ENCODE data around the gene PEG3. TPM values are rescaled to one million over a fixed set of nuclear protein-coding genes. Genes with fewer than 3 reads are reported as not detected.

Gene PEG3
- total RNA-seq, 2 donors from 2014 or later = not detected

GRCh38 chr19:56874530-56874929 lies 34.0 kb upstream of the PEG3 start:
- H3K27ac ChIP-seq (ENCODE audit: low read depth, low read length) = no peak overlapping the region
- H3K36me3 Mint-ChIP-seq (ENCODE audit: low read depth) = peaks cover 13% of the 10 kb centered on the region
- no peak for TF ChIP-seq CTCF (conservative IDR thresholded peaks at IDR 0.05)
- no peak overlapping the region for H3K4me3 Mint-ChIP-seq
- H3K4me1 Mint-ChIP-seq = no peaks in the 10 kb centered on the region
- no peak for DNase-seq
- no peaks in the 10 kb centered on the region for H3K27me3 Mint-ChIP-seq (ENCODE audit: insufficient read depth)
- 58 to 66% methylated on average over 2 to 4 of the region's 4 CpGs for WGBS, 2 experiments (ENCODE audit: insufficient coverage in 1 of 2, insufficient read length in 1 of 2)
- no peaks in the 10 kb centered on the region for H3K36me3 ChIP-seq (ENCODE audit: control insufficient read depth, insufficient read depth, low read length)
- H3K4me1 ChIP-seq (ENCODE audit: control insufficient read depth, insufficient read depth, low read length) = no peaks in the 10 kb centered on the region
- H3K9me3 Mint-ChIP-seq = peaks cover 92% of the 10 kb centered on the region
- H3K4me3 ChIP-seq (ENCODE audit: low read length) = no peak overlapping the region
- peaks cover 57% of the 10 kb centered on the region for H3K9me3 ChIP-seq (ENCODE audit: control insufficient read depth, low read length)
- H3K27ac Mint-ChIP-seq = no peak overlapping the region
- H3K27me3 ChIP-seq (ENCODE audit: control insufficient read depth, insufficient read depth, low read length, poor library complexity, severe bottlenecking) = no peaks in the 10 kb centered on the region
- no peak overlapping the region for H3K9ac ChIP-seq (ENCODE audit: extremely low read depth, low read length, poor library complexity, severe bottlenecking)

GRCh38 chr19:56873493-56873892 lies 33.0 kb upstream of the PEG3 start:
- Histone ChIP-seq H3K36me3 (ENCODE audit: control insufficient read depth, insufficient read depth, low read length) (no peaks in the 10 kb centered on the region), H3K4me1 (ENCODE audit: control insufficient read depth, insufficient read depth, low read length) (no peaks in the 10 kb centered on the region), H3K9me3 (ENCODE audit: control insufficient read depth, low read length) (peaks cover 58% of the 10 kb centered on the region), H3K27ac (ENCODE audit: low read depth, low read length) (no peak overlapping the region), H3K27me3 (ENCODE audit: control insufficient read depth, insufficient read depth, low read length, poor library complexity, severe bottlenecking) (no peaks in the 10 kb centered on the region), H3K4me3 (ENCODE audit: low read length) (no peak overlapping the region), H3K9ac (ENCODE audit: extremely low read depth, low read length, poor library complexity, severe bottlenecking) (no peak overlapping the region)
- H3K9me3 Mint-ChIP-seq = peaks cover 92% of the 10 kb centered on the region
- no peak overlapping the region for H3K27ac Mint-ChIP-seq
- no peak for DNase-seq
- H3K4me1 Mint-ChIP-seq = no peaks in the 10 kb centered on the region
- H3K4me3 Mint-ChIP-seq = no peak overlapping the region
- peaks cover 13% of the 10 kb centered on the region for H3K36me3 Mint-ChIP-seq (ENCODE audit: low read depth)
- 60 to 71% methylated on average over 1 to 5 of the region's 5 CpGs for WGBS, 2 experiments (ENCODE audit: insufficient coverage in 1 of 2, insufficient read length in 1 of 2)
- no peaks in the 10 kb centered on the region for H3K27me3 Mint-ChIP-seq (ENCODE audit: insufficient read depth)
- no peak for TF ChIP-seq CTCF (conservative IDR thresholded peaks at IDR 0.05)

- Histone ChIP-seq H3K4me1 (ENCODE audit: control insufficient read depth, insufficient read depth, low read length) (no peaks in the 10 kb centered on the region), H3K9ac (ENCODE audit: extremely low read depth, low read length, poor library complexity, severe bottlenecking) (no peak overlapping the region), H3K4me3 (ENCODE audit: low read length) (no peak overlapping the region), H3K27me3 (ENCODE audit: control insufficient read depth, insufficient read depth, low read length, poor library complexity, severe bottlenecking) (no peaks in the 10 kb centered on the region), H3K9me3 (ENCODE audit: control insufficient read depth, low read length) (peaks cover 76% of the 10 kb centered on the region), H3K36me3 (ENCODE audit: control insufficient read depth, insufficient read depth, low read length) (no peaks in the 10 kb centered on the region), H3K27ac (ENCODE audit: low read depth, low read length) (no peak overlapping the region)
- Mint-ChIP-seq H3K9me3 (peaks cover 91% of the 10 kb centered on the region), H3K4me1 (no peaks in the 10 kb centered on the region), H3K36me3 (ENCODE audit: low read depth) (peaks cover 10% of the 10 kb centered on the region), H3K27ac (no peak overlapping the region), H3K27me3 (ENCODE audit: insufficient read depth) (no peaks in the 10 kb centered on the region), H3K4me3 (no peak overlapping the region)
- no peak for TF ChIP-seq CTCF (conservative IDR thresholded peaks at IDR 0.05)
- no peak for DNase-seq
- 57 to 68% methylated on average over 4 to 8 of the region's 8 CpGs for WGBS, 2 experiments (ENCODE audit: insufficient coverage in 1 of 2, insufficient read length in 1 of 2)
Measured at GRCh38 chr19:56869886-56870285, 29.4 kb upstream of the PEG3 start.

Data from endodermal cell (in vitro differentiated cells).